Body of pancreas (tissue), 4 donors: ENCODE results near the gene ATP11C.

Source experiments
- POLR2A ChIP-seq, 3 donors: fragments of 450-650 bp; IDR thresholded peaks; one replicate each; pipeline ENCODE4 v1.6.1; 2016; ENCODE audit warnings: antibody characterized with exemption in 3 of 3, mild to moderate bottlenecking in 2 of 3
- TF ChIP-seq, protein P1 (sequence below), 7 experiments: fragments of 450-650 bp in 4 of 7; fragments of 200-600 bp in 3 of 7; sonication (generic) in 3 of 7; IDR thresholded peaks; one replicate each; pipeline ENCODE4 v1.5.1; 2016 to 2019; ENCODE audit warnings: antibody characterized with exemption in 7 of 7

GRCh38 chrX:139801397-139801813, 131.4 kb downstream of the ATP11C start:
- TF ChIP-seq, protein P1, sequence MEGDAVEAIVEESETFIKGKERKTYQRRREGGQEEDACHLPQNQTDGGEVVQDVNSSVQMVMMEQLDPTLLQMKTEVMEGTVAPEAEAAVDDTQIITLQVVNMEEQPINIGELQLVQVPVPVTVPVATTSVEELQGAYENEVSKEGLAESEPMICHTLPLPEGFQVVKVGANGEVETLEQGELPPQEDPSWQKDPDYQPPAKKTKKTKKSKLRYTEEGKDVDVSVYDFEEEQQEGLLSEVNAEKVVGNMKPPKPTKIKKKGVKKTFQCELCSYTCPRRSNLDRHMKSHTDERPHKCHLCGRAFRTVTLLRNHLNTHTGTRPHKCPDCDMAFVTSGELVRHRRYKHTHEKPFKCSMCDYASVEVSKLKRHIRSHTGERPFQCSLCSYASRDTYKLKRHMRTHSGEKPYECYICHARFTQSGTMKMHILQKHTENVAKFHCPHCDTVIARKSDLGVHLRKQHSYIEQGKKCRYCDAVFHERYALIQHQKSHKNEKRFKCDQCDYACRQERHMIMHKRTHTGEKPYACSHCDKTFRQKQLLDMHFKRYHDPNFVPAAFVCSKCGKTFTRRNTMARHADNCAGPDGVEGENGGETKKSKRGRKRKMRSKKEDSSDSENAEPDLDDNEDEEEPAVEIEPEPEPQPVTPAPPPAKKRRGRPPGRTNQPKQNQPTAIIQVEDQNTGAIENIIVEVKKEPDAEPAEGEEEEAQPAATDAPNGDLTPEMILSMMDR (IDR thresholded peaks at IDR 0.05), result no peak
- no peak for TF ChIP-seq POLR2A (IDR thresholded peaks at IDR 0.05)
